Stomach (tissue), 9 donors: ENCODE data around the gene NGB. TPM values are rescaled to one million over a fixed set of nuclear protein-coding genes. Genes with fewer than 3 reads are reported as not detected.

Experiments
- DNase-seq, 2 donors: peaks; one replicate each; pipeline versions ENCODE4 v3.0.0 to v3.0.0-alpha.2; 2013 to 2019
- H3K27ac ChIP-seq, 5 donors: fragments of 200-600 bp in 4 of 5; sonication (generic) in 4 of 5; one replicate each; pipeline ENCODE4 v1.5.1; 2013 to 2019; ENCODE audit warnings: mild to moderate bottlenecking in 1 of 5, moderate library complexity in 1 of 5
- H3K27me3 ChIP-seq, 3 donors: fragments of 200-600 bp; sonication (generic); one replicate each; pipeline ENCODE4 v1.5.1; 2017 to 2019; ENCODE audit warnings: mixed run types in 1 of 3
- H3K36me3 ChIP-seq, 4 donors: fragments of 200-600 bp; sonication (generic); 1 replicate in 3 of 4; 2 replicates in 1 of 4; pipeline ENCODE4 v1.5.1; 2016 to 2019
- H3K4me1 ChIP-seq, 4 donors: fragments of 200-600 bp; sonication (generic); one replicate each; pipeline ENCODE4 v1.5.1; 2016 to 2019
- H3K4me3 ChIP-seq, 4 donors: fragments of 200-600 bp; sonication (generic) in 3 of 4; one replicate each; pipeline ENCODE4 v1.5.1; 2016 to 2019; ENCODE audit warnings: mild to moderate bottlenecking in 1 of 4
- H3K9me3 ChIP-seq, 4 donors: fragments of 200-600 bp; sonication (generic); one replicate each; pipeline ENCODE4 v1.5.1; 2016 to 2019
- EP300 ChIP-seq: sonication (generic); formaldehyde crosslinking; IDR thresholded peaks from one replicate; pipeline ENCODE4 v1.6.1; 2017; ENCODE audit warnings: antibody characterized with exemption
- POLR2A ChIP-seq, 4 donors: fragments of 450-650 bp; IDR thresholded peaks; one replicate each; pipeline ENCODE4 v1.6.1; 2016; ENCODE audit warnings: antibody characterized with exemption in 4 of 4, control low read depth in 2 of 4, mild to moderate bottlenecking in 1 of 4, moderate library complexity in 1 of 4
- POLR2AphosphoS5 ChIP-seq, 3 donors: sonication (generic); formaldehyde crosslinking; IDR thresholded peaks; one replicate each; pipeline ENCODE4 v1.6.1; 2016; ENCODE audit warnings: antibody characterized with exemption in 3 of 3
- WGBS, 5 donors: extraction: QIAGEN DNeasy Blood & Tissue Kit in 3 of 5; methylation state at CpG; one replicate each; pipeline versions ENCODE4 v1.1.5 to v1.1.7; 2013 to 2018; 5-methylcytosine and 5-hydroxymethylcytosine counted together
- intact Hi-C: fragments of 100-400 bp; cut with DNase I; formaldehyde crosslinking; loops from one replicate; pipeline ENCODE4 v1.15.1; 2023; ENCODE audit warnings: low total_unique reads
- polyA plus RNA-seq, 3 donors: library from polyadenylated mRNA; stranded (reverse); fragments of 200-250 nt; gene quantifications; one replicate each; pipeline ENCODE4 v1.2.3, GENCODE V29; 2013
- total RNA-seq, 5 donors: library from RNA; depleted of rRNA; stranded (reverse); fragments of >200 nt; gene quantifications; one replicate each; pipeline versions ENCODE4 v1.1.0 to v1.2.3, GENCODE V29; 2014 to 2016
- TF ChIP-seq, protein P1 (sequence below), 7 experiments: fragments of 450-650 bp in 4 of 7; fragments of 200-600 bp in 3 of 7; sonication (generic) in 3 of 7; IDR thresholded peaks; one replicate each; pipeline ENCODE4 v1.5.1; 2016 to 2019; ENCODE audit warnings: antibody characterized with exemption in 7 of 7, control low read depth in 2 of 7, mild to moderate bottlenecking in 1 of 7
- donor health status: healthy with polysubstance abuse.
- donor health status: Bipolar disorder and iron deficiency.
- donor health status: healthy.

Gene NGB
- total and polyA plus RNA-seq, 8 donors, result 0.18 to 47.2 (median 1.8) TPM; not detected in 3

DNA sequence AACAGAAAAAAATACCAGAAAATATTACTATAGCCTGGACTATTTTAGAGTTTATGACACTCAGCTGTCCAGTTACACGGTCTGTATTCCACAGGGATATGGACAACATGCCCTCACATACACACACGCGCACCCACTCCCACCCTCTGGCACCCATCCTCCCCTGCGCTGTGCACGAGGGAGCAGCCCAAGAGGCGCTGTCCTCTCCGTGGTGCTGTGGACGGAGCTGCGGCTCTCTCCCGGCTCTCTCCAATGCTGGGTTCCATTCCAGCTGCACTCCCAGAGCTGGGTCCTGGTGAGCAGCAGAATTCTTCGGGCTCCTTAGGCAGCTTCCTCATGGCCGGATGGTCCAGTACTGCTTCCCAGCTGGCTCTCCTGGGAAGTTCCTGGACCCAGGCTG is 6.0 kb upstream of the NGB start:
- no peaks in the 10 kb centered on the region for H3K4me1 ChIP-seq
- intact Hi-C loops, result no loop called here
- no peak overlapping the region for H3K4me3 ChIP-seq
- H3K9me3 ChIP-seq, result peaks cover 0 to 6% (median 3%) of the 10 kb centered on the region in 4 donors
- 83 to 97% (median 93%) methylated on average over 11 to 12 of the region's 12 CpGs for WGBS, 5 donors
- TF ChIP-seq, protein P1, sequence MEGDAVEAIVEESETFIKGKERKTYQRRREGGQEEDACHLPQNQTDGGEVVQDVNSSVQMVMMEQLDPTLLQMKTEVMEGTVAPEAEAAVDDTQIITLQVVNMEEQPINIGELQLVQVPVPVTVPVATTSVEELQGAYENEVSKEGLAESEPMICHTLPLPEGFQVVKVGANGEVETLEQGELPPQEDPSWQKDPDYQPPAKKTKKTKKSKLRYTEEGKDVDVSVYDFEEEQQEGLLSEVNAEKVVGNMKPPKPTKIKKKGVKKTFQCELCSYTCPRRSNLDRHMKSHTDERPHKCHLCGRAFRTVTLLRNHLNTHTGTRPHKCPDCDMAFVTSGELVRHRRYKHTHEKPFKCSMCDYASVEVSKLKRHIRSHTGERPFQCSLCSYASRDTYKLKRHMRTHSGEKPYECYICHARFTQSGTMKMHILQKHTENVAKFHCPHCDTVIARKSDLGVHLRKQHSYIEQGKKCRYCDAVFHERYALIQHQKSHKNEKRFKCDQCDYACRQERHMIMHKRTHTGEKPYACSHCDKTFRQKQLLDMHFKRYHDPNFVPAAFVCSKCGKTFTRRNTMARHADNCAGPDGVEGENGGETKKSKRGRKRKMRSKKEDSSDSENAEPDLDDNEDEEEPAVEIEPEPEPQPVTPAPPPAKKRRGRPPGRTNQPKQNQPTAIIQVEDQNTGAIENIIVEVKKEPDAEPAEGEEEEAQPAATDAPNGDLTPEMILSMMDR (IDR thresholded peaks at IDR 0.05), result no peak
- no peak for TF ChIP-seq EP300
- TF ChIP-seq POLR2AphosphoS5 (IDR thresholded peaks at IDR 0.05), result no peak
- no peak for TF ChIP-seq POLR2A (IDR thresholded peaks at IDR 0.05)
- DNase-seq, result no peak
- H3K36me3 ChIP-seq, result peaks cover 20 to 75% (median 57%) of the 10 kb centered on the region in 4 donors
- no peak overlapping the region for H3K27ac ChIP-seq
- H3K27me3 ChIP-seq, result peaks cover 0 to 12% (median 0%) of the 10 kb centered on the region in 3 donors

DNA sequence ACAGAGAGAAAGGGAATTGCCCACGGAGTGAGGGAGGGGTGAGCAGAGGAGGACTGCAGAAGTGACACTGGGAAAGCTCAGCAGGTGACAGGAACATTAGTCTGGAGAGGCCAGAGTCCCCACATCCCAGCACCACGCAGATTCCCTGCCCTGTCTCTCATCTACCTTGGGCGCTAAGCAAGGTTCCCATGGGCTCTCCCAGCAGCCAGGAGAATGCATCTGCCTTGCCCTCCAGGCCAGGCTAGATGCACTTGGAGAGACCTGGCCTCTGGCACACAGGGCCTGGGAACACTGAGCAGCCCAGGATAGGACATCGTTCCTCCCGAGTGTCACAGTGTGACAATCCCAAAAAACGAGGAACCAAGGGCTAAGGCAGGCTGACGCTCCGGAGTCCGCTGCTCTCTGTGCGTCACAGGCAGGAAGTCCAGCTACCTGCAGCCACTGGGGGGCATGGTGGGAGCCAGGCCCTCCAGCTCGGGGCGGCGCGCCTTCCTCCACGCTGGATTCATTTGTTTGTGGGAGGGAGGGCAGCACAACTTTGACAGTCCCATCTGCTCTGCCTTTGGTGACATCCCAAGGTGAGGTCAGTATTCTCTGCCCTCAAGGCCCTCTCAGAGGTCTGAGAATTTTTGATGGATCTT is 5.4 kb upstream of the NGB start:
- DNase-seq, result no peak
- peaks cover 0 to 2% (median 0%) of the 10 kb centered on the region in 4 donors for H3K4me1 ChIP-seq
- TF ChIP-seq EP300 (no peak), POLR2AphosphoS5 (IDR thresholded peaks at IDR 0.05) (no peak), POLR2A (IDR thresholded peaks at IDR 0.05) (no peak)
- TF ChIP-seq, protein P1 (IDR thresholded peaks at IDR 0.05), result no peak
- H3K36me3 ChIP-seq, result peaks cover 20 to 70% (median 52%) of the 10 kb centered on the region in 4 donors
- 78 to 90% (median 87%) methylated on average over 13 to 15 of the region's 15 CpGs for WGBS, 5 donors
- intact Hi-C loops, result no loop called here
- H3K4me3 ChIP-seq, result no peak overlapping the region
- peaks cover 0 to 6% (median 3%) of the 10 kb centered on the region in 4 donors for H3K9me3 ChIP-seq
- no peak overlapping the region for H3K27ac ChIP-seq
- peaks cover under 1 to 18% (median 4%) of the 10 kb centered on the region in 3 donors for H3K27me3 ChIP-seq

DNA sequence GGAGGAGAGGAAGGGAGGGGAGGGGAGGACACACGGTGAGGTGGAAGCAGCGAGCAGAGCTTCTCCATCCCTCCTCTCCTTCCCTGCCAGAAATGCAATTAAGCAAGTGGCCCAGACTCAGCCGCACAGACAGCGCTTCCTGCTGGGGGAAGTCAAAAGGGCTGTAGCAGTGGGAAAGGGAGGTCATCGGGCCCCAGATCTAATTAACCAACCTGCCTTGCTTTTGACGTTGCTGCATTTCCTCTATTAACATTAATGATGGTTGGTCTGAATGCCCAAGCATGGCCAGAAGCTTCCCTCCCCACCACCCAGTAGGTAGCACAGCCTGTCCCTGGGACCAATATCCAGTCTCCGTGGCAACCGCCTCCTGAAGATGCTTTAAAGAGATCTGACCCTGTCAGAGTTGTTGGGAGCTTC is 4.6 kb upstream of the NGB start:
- Histone ChIP-seq H3K4me1 (peaks cover 0 to 10% (median 7%) of the 10 kb centered on the region in 4 donors), H3K4me3 (no peak overlapping the region), H3K27me3 (peaks cover 8 to 26% (median 12%) of the 10 kb centered on the region in 3 donors), H3K27ac (no peak overlapping the region), H3K36me3 (peaks cover 20 to 62% (median 46%) of the 10 kb centered on the region in 4 donors), H3K9me3 (peaks cover 0 to 6% (median 3%) of the 10 kb centered on the region in 4 donors)
- WGBS, 5 donors, result 62 to 68% (median 68%) methylated on average over 8 of the region's 8 CpGs
- DNase-seq, result peak in 1 of 2 donors; percentile 41
- TF ChIP-seq POLR2A (IDR thresholded peaks at IDR 0.05) (no peak), POLR2AphosphoS5 (IDR thresholded peaks at IDR 0.05) (no peak), EP300 (no peak)
- TF ChIP-seq, protein P1 (IDR thresholded peaks at IDR 0.05), result no peak
- intact Hi-C loops, result no loop called here

DNA sequence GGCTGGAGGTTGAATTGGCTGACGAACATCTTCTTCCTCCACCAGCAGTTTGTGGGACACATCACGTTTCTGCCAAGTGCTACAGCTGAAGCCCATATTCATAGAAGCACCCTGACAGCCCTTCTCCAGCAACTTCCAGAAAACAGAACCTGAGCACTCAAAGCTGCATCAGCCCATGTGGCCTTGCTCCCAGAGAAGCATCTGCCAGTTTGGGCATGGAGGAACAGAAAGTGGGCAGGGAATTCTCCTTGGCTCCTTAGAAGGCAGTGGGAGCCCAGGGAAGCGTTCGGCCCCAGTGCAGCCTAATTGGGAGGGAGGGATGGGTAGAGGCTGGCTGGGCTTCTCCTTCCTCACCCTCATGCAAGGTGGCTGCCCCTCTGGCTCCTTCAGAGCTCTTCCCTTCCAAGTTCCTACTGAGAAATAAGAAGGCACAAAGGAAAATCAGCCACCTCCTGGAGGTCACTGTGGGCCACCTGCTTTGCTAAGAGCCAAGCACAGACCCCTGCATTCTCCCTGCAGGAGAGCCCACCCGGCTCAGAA is 4.1 kb upstream of the NGB start:
- DNase-seq, result no peak
- Histone ChIP-seq H3K4me1 (peaks cover 0 to 15% (median 9%) of the 10 kb centered on the region in 4 donors), H3K4me3 (no peak overlapping the region), H3K9me3 (peaks cover 0 to 6% (median 3%) of the 10 kb centered on the region in 4 donors), H3K27ac (no peak overlapping the region), H3K27me3 (peaks cover 8 to 31% (median 17%) of the 10 kb centered on the region in 3 donors), H3K36me3 (peaks cover 17 to 57% (median 41%) of the 10 kb centered on the region in 4 donors)
- 76 to 89% (median 87%) methylated on average over 5 of the region's 5 CpGs for WGBS, 5 donors
- TF ChIP-seq EP300, result no peak
- TF ChIP-seq, protein P1 (IDR thresholded peaks at IDR 0.05), result no peak
- no peak for TF ChIP-seq POLR2A (IDR thresholded peaks at IDR 0.05)
- no peak for TF ChIP-seq POLR2AphosphoS5 (IDR thresholded peaks at IDR 0.05)
- intact Hi-C loops, result no loop called here
